PC-3 (cell line): Measurements from ENCODE around the gene SMARCD2.
"Not testable (repeated sequence)": the region's sequence is repeated elsewhere in the genome, so short reads cannot be mapped to it uniquely, and the experiment has no call there.

ENCODE experiments used
- EZH2 ChIP-seq: fragments of 300-600 bp; sonication (generic); IDR thresholded peaks from one replicate; pipeline ENCODE4 v1.6.1; 2017; ENCODE audit warnings: antibody characterized with exemption, mild to moderate bottlenecking, low read length; ENCODE audit not compliant: unreplicated experiment
- EZH2phosphoT487 ChIP-seq: fragments of 300-600 bp; sonication (generic); IDR thresholded peaks from 2 replicates; pipeline ENCODE4 v1.6.1; 2018; ENCODE audit warnings: mild to moderate bottlenecking, antibody characterized with exemption, low read length, borderline replicate concordance
- TF ChIP-seq, protein P1 (sequence below): fragments of 300-600 bp; sonication (generic); conservative IDR thresholded peaks from 2 replicates; pipeline ENCODE4 v1.5.1; 2017; ENCODE audit warnings: antibody characterized with exemption, low read depth, mild to moderate bottlenecking, low read length

DNA sequence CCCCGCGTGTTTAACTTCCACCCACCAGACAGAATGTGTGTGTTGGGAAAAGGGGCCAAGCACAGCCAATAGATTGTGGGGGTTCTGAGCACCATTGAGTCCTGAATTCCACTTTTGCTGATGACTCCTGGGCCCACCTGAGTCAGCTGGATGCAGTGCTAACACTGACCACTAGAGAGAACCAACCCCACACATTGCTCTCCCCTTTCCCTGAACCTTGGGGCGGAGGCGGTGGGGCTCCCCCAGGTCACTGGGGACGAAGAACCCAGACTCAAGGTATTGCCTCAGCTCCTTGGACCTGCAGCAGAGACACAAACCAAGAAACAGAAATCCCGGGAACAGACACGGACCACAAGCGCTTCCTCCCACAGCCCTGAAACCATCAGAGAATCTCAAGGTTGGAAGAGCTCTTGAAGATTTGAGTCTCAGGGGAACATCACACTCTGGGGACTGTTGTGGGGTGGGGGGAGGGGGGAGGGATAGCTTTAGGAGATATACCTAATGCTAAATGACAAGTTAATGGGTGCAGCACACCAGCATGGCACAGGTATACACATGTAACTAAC lies 31.7 kb upstream of the SMARCD2 start:
- TF ChIP-seq, protein P1, sequence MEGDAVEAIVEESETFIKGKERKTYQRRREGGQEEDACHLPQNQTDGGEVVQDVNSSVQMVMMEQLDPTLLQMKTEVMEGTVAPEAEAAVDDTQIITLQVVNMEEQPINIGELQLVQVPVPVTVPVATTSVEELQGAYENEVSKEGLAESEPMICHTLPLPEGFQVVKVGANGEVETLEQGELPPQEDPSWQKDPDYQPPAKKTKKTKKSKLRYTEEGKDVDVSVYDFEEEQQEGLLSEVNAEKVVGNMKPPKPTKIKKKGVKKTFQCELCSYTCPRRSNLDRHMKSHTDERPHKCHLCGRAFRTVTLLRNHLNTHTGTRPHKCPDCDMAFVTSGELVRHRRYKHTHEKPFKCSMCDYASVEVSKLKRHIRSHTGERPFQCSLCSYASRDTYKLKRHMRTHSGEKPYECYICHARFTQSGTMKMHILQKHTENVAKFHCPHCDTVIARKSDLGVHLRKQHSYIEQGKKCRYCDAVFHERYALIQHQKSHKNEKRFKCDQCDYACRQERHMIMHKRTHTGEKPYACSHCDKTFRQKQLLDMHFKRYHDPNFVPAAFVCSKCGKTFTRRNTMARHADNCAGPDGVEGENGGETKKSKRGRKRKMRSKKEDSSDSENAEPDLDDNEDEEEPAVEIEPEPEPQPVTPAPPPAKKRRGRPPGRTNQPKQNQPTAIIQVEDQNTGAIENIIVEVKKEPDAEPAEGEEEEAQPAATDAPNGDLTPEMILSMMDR, result not testable (repeated sequence)
- not testable (repeated sequence) for TF ChIP-seq EZH2, EZH2phosphoT487
